ENCODE measurements around the gene CSTF3. TPM values are rescaled to one million over a fixed set of nuclear protein-coding genes. Genes with fewer than 3 reads are reported as not detected.
A peak's percentile ranks its signal among the peaks of the same experiment; 100 is the strongest.

Gene CSTF3
- total RNA-seq: 10 to 100 TPM; 26.5 to 27.3 TPM

- peak; percentile 99 for DNase-seq
- H3K27ac Mint-ChIP-seq: peak within 1 kb of the TSS; percentile 99
- CTCF ChIA-PET: interaction anchor here (0.7 to 1.8 kb wide), 4 partner anchors 12 to 297 kb away, joined by 3 to 5 read pairs (median 4); no protein-coding TSS in a partner anchor
- no peaks in the 10 kb centered on the region for H3K27me3 Mint-ChIP-seq (ENCODE audit: low read depth)
- H3K4me1 Mint-ChIP-seq (ENCODE audit: low read depth): peaks cover 42% of the 10 kb centered on the region
- intact Hi-C loops (cut with micrococcal nuclease): loop anchor here (1.0 to 10.0 kb wide), 12 partner anchors 97 to 1074 kb away; partner anchors contain the start of genes CD59, EIF3M, FBXO3 and NAT10
- H3K9me3 Mint-ChIP-seq: no peaks in the 10 kb centered on the region
- peaks cover 21% of the 10 kb centered on the region for H3K36me3 Mint-ChIP-seq (ENCODE audit: low read depth)
- peak within 1 kb of the TSS; percentile 100 for H3K4me3 Mint-ChIP-seq
Observed at GRCh38 chr11:33161120-33162005, at the start of gene CSTF3. Gene CSTF3, minus strand, starts transcription at chr11:33161480. Its CDS starts 155 bp downstream, at chr11:33161325.

DNA sequence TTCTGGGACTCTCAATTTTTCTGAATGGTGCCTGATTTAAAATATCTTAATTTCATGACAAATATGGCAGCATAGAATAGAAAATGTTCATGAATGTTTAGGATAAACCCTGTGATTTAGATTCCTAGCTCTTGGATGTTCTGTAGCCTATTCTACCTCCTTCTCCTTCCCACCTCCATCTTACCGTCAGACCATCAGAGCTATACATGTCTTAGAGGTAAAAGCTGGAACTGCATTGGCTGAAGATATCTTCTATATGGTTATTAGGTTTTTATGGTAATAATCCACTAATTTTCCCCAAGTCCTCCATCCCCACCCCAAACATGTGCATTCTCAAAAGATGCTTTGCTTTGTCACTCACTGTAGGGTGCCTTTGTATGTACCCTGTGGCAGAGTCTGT is 46.9 kb upstream of the CSTF3 start:
- DNase-seq: no peak
- intact Hi-C loops (cut with micrococcal nuclease): no loop called here
- CTCF ChIA-PET: interaction anchor here (0.7 kb wide), 1 partner anchor 117 kb away, joined by 5 read pairs; no protein-coding TSS in a partner anchor
- Mint-ChIP-seq H3K9me3 (no peaks in the 10 kb centered on the region), H3K27me3 (ENCODE audit: low read depth) (no peaks in the 10 kb centered on the region), H3K4me3 (no peak overlapping the region), H3K4me1 (ENCODE audit: low read depth) (no peaks in the 10 kb centered on the region), H3K36me3 (ENCODE audit: low read depth) (no peaks in the 10 kb centered on the region), H3K27ac (no peak overlapping the region)

GRCh38 chr11:33207408-33207985 is 46.2 kb upstream of the CSTF3 start:
- DNase-seq: no peak
- H3K27me3 Mint-ChIP-seq (ENCODE audit: low read depth): no peaks in the 10 kb centered on the region
- H3K9me3 Mint-ChIP-seq: no peaks in the 10 kb centered on the region
- H3K4me3 Mint-ChIP-seq: no peak overlapping the region
- H3K27ac Mint-ChIP-seq: no peak overlapping the region
- H3K36me3 Mint-ChIP-seq (ENCODE audit: low read depth): no peaks in the 10 kb centered on the region
- intact Hi-C loops (cut with micrococcal nuclease): no loop called here
- CTCF ChIA-PET: interaction anchor here (0.7 kb wide), 1 partner anchor 116 kb away, joined by 5 read pairs; no protein-coding TSS in a partner anchor
- H3K4me1 Mint-ChIP-seq (ENCODE audit: low read depth): no peaks in the 10 kb centered on the region

DNA sequence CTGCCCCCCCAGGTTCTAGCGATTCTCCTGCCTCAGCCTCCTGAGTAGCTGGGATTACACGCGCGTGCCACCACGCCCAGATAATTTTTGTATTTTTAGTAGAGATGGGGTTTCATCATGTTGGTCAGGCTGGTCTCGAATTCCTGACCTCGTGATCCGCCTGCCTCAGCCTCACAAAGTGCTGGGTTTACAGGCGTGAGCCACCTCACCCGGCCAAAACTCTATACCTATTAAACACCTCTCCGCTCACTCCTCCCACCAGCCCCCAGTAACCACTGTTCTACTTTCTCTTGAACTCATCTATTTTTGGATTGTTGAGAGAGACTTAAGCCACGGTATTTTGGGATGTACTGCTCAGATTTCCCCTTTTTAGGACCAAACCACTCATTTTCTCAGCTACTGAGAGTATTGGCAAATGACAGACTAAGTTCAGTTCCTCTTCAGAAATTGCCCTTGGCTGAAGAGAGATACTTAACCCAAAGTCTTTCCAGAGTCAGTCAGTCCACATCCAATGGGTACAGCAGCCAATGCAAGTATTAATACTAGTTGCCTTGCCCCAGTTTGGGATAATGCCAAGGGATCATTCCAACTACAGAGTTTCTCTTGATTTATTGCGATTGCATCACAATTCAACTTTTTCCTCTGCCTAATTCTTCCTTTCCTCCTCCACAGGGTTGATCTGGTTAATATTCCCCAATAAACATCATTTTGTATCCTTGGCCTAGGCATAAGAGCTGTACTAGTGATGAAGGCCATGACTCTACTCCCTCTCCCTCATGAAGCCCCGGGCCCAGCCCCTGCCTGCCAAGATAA is 36.8 kb upstream of the CSTF3 start:
- DNase-seq: no peak
- Mint-ChIP-seq H3K36me3 (ENCODE audit: low read depth) (no peaks in the 10 kb centered on the region), H3K4me1 (ENCODE audit: low read depth) (no peaks in the 10 kb centered on the region), H3K4me3 (no peak overlapping the region), H3K27me3 (ENCODE audit: low read depth) (no peaks in the 10 kb centered on the region), H3K9me3 (no peaks in the 10 kb centered on the region), H3K27ac (no peak overlapping the region)
- CTCF ChIA-PET: no interaction called here
- intact Hi-C loops (cut with micrococcal nuclease): no loop called here

- Mint-ChIP-seq H3K27ac (no peak overlapping the region), H3K27me3 (ENCODE audit: low read depth) (no peaks in the 10 kb centered on the region), H3K4me1 (ENCODE audit: low read depth) (no peaks in the 10 kb centered on the region), H3K9me3 (no peaks in the 10 kb centered on the region), H3K36me3 (ENCODE audit: low read depth) (no peaks in the 10 kb centered on the region), H3K4me3 (no peak overlapping the region)
- CTCF ChIA-PET: no interaction called here
- intact Hi-C loops (cut with micrococcal nuclease): no loop called here
- no peak for DNase-seq
Observed at GRCh38 chr11:33195462-33196173, 34.3 kb upstream of the CSTF3 start.

DNA sequence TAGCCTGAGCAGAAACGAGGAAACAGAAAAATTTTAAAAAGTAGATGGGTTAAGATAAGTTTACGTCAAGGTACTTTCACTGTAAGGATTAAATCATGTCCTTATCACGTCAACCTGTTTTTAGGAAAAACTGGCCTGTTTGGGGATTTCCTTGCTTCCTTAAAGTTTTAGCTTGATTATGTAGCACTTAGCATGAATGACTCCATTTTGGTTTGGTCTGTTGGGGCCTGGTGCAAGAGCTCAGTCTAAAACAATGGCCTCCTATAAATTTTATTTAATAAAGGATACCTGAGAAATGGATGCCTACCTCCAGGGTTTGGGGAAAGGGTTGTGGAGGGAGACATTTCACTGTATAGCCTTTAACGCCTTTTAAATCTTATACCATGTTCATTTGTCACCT is 33.2 kb upstream of the CSTF3 start:
- intact Hi-C loops (cut with micrococcal nuclease): no loop called here

GRCh38 chr11:33191467-33191866 is 30.2 kb upstream of the CSTF3 start:
- no peak overlapping the region for H3K27ac Mint-ChIP-seq
- no peaks in the 10 kb centered on the region for H3K36me3 Mint-ChIP-seq (ENCODE audit: low read depth)
- H3K4me3 Mint-ChIP-seq: no peak overlapping the region
- no peaks in the 10 kb centered on the region for H3K4me1 Mint-ChIP-seq (ENCODE audit: low read depth)
- H3K27me3 Mint-ChIP-seq (ENCODE audit: low read depth): no peaks in the 10 kb centered on the region
- intact Hi-C loops (cut with micrococcal nuclease): no loop called here
- CTCF ChIA-PET: no interaction called here
- no peak for DNase-seq
- no peaks in the 10 kb centered on the region for H3K9me3 Mint-ChIP-seq

More for the DNA sequence above, 33.2 kb upstream of the CSTF3 start:
- Mint-ChIP-seq H3K4me3 (no peak overlapping the region), H3K9me3 (no peaks in the 10 kb centered on the region), H3K27me3 (ENCODE audit: low read depth) (no peaks in the 10 kb centered on the region), H3K4me1 (ENCODE audit: low read depth) (no peaks in the 10 kb centered on the region), H3K36me3 (ENCODE audit: low read depth) (no peaks in the 10 kb centered on the region), H3K27ac (no peak overlapping the region)
- CTCF ChIA-PET: interaction anchor here (0.7 kb wide), 1 partner anchor 847 kb away, joined by 3 read pairs; no protein-coding TSS in a partner anchor
- no peak for DNase-seq

DNA sequence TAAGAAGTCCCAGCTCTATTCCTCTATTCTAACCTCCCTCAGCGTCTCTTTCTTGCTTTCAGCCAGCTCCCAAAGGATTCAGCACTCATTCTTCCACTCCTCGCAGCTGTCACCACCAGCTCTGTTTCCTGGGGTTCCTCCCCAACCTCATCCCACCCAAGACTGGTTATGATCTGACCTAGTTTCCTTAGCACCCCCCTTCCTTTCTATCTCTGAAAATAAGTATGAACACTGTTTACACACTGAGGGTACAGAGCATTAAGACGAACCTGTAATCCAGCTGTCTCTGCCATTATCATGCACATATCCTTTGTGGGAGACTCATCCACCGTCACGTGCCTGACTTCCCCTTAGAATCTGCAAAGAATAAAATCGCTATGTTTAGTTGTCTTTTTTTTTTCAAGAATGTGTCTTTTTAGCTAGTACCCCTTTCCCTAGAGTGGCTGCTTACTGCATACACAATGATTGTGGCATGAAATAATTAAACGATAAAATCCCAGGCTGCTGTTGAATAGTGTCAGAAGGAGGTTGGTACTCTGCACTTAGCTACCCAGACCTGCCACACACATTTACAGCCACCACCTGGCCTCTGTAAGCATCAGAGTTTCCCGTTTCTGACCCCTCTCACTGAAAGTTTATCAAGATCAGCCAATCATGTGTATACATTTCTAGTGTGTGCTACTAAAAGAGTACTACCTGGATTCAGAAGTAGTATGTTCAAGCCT is 26.9 kb upstream of the CSTF3 start:
- H3K36me3 Mint-ChIP-seq (ENCODE audit: low read depth): no peaks in the 10 kb centered on the region
- intact Hi-C loops (cut with micrococcal nuclease): no loop called here
- CTCF ChIA-PET: interaction anchor here (0.6 kb wide), 1 partner anchor 94 kb away, joined by 5 read pairs; no protein-coding TSS in a partner anchor
- no peak overlapping the region for H3K27ac Mint-ChIP-seq
- no peaks in the 10 kb centered on the region for H3K4me1 Mint-ChIP-seq (ENCODE audit: low read depth)
- H3K27me3 Mint-ChIP-seq (ENCODE audit: low read depth): no peaks in the 10 kb centered on the region
- no peaks in the 10 kb centered on the region for H3K9me3 Mint-ChIP-seq
- H3K4me3 Mint-ChIP-seq: no peak overlapping the region
- no peak for DNase-seq

GRCh38 chr11:33185756-33186155 is 24.5 kb upstream of the CSTF3 start:
- Mint-ChIP-seq H3K27ac (no peak overlapping the region), H3K27me3 (ENCODE audit: low read depth) (no peaks in the 10 kb centered on the region), H3K9me3 (no peaks in the 10 kb centered on the region), H3K4me1 (ENCODE audit: low read depth) (no peaks in the 10 kb centered on the region), H3K36me3 (ENCODE audit: low read depth) (no peaks in the 10 kb centered on the region), H3K4me3 (no peak overlapping the region)
- CTCF ChIA-PET: no interaction called here
- intact Hi-C loops (cut with micrococcal nuclease): no loop called here
- DNase-seq: no peak

DNA sequence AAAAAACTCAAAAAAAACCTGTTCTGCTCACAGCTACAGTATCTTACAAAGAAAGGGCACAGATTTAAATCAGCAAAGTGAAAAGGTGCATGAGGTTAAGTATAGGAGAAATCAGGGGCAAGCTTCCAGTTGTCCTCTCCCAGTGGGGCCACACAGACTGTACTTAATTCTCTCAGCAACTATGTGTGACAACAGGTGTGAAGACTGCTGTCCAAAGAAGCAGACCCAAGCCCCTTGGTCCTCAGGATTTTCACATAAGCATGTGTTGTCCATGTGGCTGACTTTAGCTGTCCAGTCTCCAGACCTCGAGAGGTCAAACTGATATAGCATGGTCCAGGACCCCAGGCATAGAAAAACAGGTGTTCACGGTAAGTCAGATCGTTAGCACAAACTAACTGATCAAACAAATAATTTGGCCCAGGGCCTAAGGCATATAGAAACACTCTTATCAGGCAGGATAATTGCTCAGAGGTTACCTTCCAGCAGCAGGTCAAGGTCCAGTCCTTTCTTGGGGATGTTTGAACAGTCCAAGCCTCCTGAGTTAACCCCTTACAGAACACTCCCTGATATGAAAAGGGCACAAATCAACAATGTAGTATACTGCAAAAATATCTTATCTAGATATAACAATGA is 21.1 kb upstream of the CSTF3 start:
- no peaks in the 10 kb centered on the region for H3K9me3 Mint-ChIP-seq
- peaks cover 9% of the 10 kb centered on the region for H3K4me1 Mint-ChIP-seq (ENCODE audit: low read depth)
- CTCF ChIA-PET: no interaction called here

DNA sequence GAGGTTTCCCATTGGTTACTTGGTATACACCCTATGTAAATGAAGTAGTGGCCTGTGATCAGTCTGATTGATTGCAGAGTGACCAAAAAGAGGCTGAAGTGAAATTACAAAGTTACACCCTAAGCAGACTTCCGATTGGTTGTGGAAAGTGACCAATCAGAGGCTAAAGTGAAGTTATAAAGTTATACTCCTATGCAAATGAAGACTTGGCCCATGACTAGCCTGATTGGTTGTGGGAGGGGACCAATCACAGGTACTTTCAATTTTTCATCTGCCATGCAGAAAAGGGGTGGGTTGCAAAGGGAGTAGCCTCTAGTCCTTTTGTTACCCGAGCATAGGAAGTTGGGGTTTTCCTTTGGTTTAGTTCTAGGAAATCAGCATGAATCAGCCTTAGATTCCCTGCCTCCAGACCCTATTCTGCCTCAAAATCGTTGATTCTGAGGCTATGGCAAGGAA is 18.1 kb upstream of the CSTF3 start:
- DNase-seq: no peak
- no peak overlapping the region for H3K27ac Mint-ChIP-seq
- no peaks in the 10 kb centered on the region for H3K9me3 Mint-ChIP-seq
- peaks cover 9% of the 10 kb centered on the region for H3K4me1 Mint-ChIP-seq (ENCODE audit: low read depth)
- H3K27me3 Mint-ChIP-seq (ENCODE audit: low read depth): no peaks in the 10 kb centered on the region
- intact Hi-C loops (cut with micrococcal nuclease): no loop called here
- no peak overlapping the region for H3K4me3 Mint-ChIP-seq
- CTCF ChIA-PET: interaction anchor here (0.7 kb wide), 1 partner anchor 228 kb away, joined by 5 read pairs; no protein-coding TSS in a partner anchor
- H3K36me3 Mint-ChIP-seq (ENCODE audit: low read depth): no peaks in the 10 kb centered on the region

More for the DNA sequence above, 21.1 kb upstream of the CSTF3 start:
- no peak for DNase-seq
- Mint-ChIP-seq H3K36me3 (ENCODE audit: low read depth) (no peaks in the 10 kb centered on the region), H3K4me3 (no peak overlapping the region), H3K27ac (no peak overlapping the region), H3K27me3 (ENCODE audit: low read depth) (no peaks in the 10 kb centered on the region)
- intact Hi-C loops (cut with micrococcal nuclease): no loop called here
